Stimulated activated CD8-positive, alpha-beta memory T cell treated with anti-CD3 and anti-CD28 coated beads, Interleukin-15, amount 100 ng/mL, for 1 hour (primary cell): ENCODE data around the gene SMIM45.

Experiments used
- DNase-seq: peaks from one replicate; pipeline ENCODE4 v3.0.0-alpha.2; 2020; ENCODE audit warnings: low read depth

SMIM45 gene

GRCh38 chr22:41915786-41916493 lies 36.0 kb upstream of the SMIM45 start:
- no peak for DNase-seq

GRCh38 chr22:41916745-41917358 lies 35.1 kb upstream of the SMIM45 start:
- DNase-seq, result no peak

- DNase-seq, result no peak
Measured at GRCh38 chr22:41917375-41917902, 34.5 kb upstream of the SMIM45 start.

GRCh38 chr22:41917903-41918791 lies 33.8 kb upstream of the SMIM45 start:
- no peak for DNase-seq

- DNase-seq, result no peak
Measured at GRCh38 chr22:41919357-41920224, 32.4 kb upstream of the SMIM45 start.

GRCh38 chr22:41920271-41920976 lies 31.5 kb upstream of the SMIM45 start:
- no peak for DNase-seq

- no peak for DNase-seq
Measured at GRCh38 chr22:41922328-41922727, 29.6 kb upstream of the SMIM45 start.

- no peak for DNase-seq
Measured at GRCh38 chr22:41922940-41923594, 28.9 kb upstream of the SMIM45 start.

GRCh38 chr22:41923595-41924276 lies 28.2 kb upstream of the SMIM45 start:
- DNase-seq, result no peak

GRCh38 chr22:41925783-41926460 lies 26.0 kb upstream of the SMIM45 start:
- peak; percentile 57 for DNase-seq

- no peak for DNase-seq
Measured at GRCh38 chr22:41927813-41928212, 24.1 kb upstream of the SMIM45 start.

- no peak for DNase-seq
Measured at GRCh38 chr22:41928593-41929417, 23.1 kb upstream of the SMIM45 start.

- no peak for DNase-seq
Measured at GRCh38 chr22:41929418-41929810, 22.5 kb upstream of the SMIM45 start.

GRCh38 chr22:41931701-41932269 lies 20.2 kb upstream of the SMIM45 start:
- no peak for DNase-seq

GRCh38 chr22:41932353-41932752 lies 19.6 kb upstream of the SMIM45 start:
- no peak for DNase-seq

GRCh38 chr22:41933411-41934177 lies 18.4 kb upstream of the SMIM45 start:
- no peak for DNase-seq
